HCT116 (cell line): ENCODE data around the gene DENND4C. TPM values are rescaled to one million over a fixed set of nuclear protein-coding genes. Genes with fewer than 3 reads are reported as not detected.

Experiments used
- ATAC-seq: fragments of 200-7000 bp; cut with Tn5 transposase; 2 replicates; pipeline ENCODE4 v1.9.1; 2020; ENCODE audit warnings: mild to moderate bottlenecking, moderate library complexity
- BruUV-seq: library from RNA; stranded (reverse); fragments of 400-500 nt; replicated peaks from 2 replicates; lab custom pipeline; 2021; lab: Mats Ljungman, UMichigan
- CTCF ChIA-PET: fragments of 300-600 bp; sonication (Branson Sonifier 250); formaldehyde crosslinking; loops from one replicate; lab custom pipeline; 2021; ENCODE audit warnings: antibody characterized with exemption; lab: Charles Lee
- POLR2A ChIA-PET: fragments of 300-600, 350-600 bp; sonication (Branson Sonifier 250); formaldehyde crosslinking; loops from one replicate; lab custom pipeline; 2021; ENCODE audit warnings: antibody characterized with exemption; lab: Charles Lee
- RAD21 ChIA-PET, 2 experiments: fragments of 300-600 bp; sonication (Branson Sonifier 250); formaldehyde crosslinking; loops; one replicate each; lab custom pipeline; 2023; ENCODE audit warnings: low total read pairs in 2 of 2; ENCODE audit not compliant: uncharacterized antibody in 2 of 2, unreplicated experiment in 2 of 2, low non-redundant PET in 1 of 2; lab: Charles Lee
- DNase-seq: peaks from one replicate; pipeline ENCODE4 v3.0.0-alpha.2; 2010; ENCODE audit warnings: low read depth, low spot score
- H2AFZ ChIP-seq: fragments of 200-600 bp; shearing (Covaris generic), sonication (generic); 2 replicates; pipeline ENCODE4 v1.6.1; 2017; ENCODE audit warnings: low read depth, mixed run types, mixed read lengths, antibody characterized with exemption, low read length; ENCODE audit not compliant: poor library complexity, severe bottlenecking
- H3K27ac ChIP-seq: 2 replicates; pipeline ENCODE4 v1.5.1; 2012; ENCODE audit warnings: low read depth, low read length
- H3K27me3 ChIP-seq: fragments of 200-600 bp; sonication (generic); 2 replicates; pipeline ENCODE4 v1.6.1; 2016; ENCODE audit warnings: mixed run types, low read length, mixed read lengths; ENCODE audit not compliant: insufficient read depth
- H3K36me3 ChIP-seq, 2 experiments: fragments of 200-500 bp in 1 of 2; fragments of 200-600 bp in 1 of 2; sonication (Bioruptor generic) in 1 of 2; sonication (generic) in 1 of 2; 2 replicates each; pipeline versions ENCODE4 v1.5.1 to v1.6.1; 2014 to 2016; ENCODE audit warnings: low read length in 2 of 2, inconsistent platforms in 1 of 2, mixed read lengths in 1 of 2, mixed run types in 1 of 2; ENCODE audit not compliant: insufficient read depth in 2 of 2, control insufficient read depth in 1 of 2
- H3K4me1 ChIP-seq, 2 experiments: fragments of 200-600 bp in 1 of 2; sonication (generic) in 1 of 2; 2 replicates each; pipeline versions ENCODE4 v1.5.1 to v1.6.1; 2012 to 2017; ENCODE audit warnings: low read length in 2 of 2, inconsistent platforms in 1 of 2, mild to moderate bottlenecking in 1 of 2, mixed read lengths in 1 of 2, mixed run types in 1 of 2, moderate library complexity in 1 of 2; ENCODE audit not compliant: insufficient read depth in 2 of 2, control insufficient read depth in 1 of 2
- H3K4me2 ChIP-seq: fragments of 200-600 bp; sonication (generic); 2 replicates; pipeline ENCODE4 v1.6.1; 2017; ENCODE audit warnings: mixed run types, low read length, mixed read lengths
- H3K4me3 ChIP-seq, 2 experiments: fragments of 200-600 bp in 1 of 2; sonication (generic) in 1 of 2; replicated peaks in 1 of 2; 2 replicates each; pipeline ENCODE4 v1.5.1; 2011 to 2016; ENCODE audit warnings: low read length in 2 of 2, control low read depth in 1 of 2, low read depth in 1 of 2, mild to moderate bottlenecking in 1 of 2, mixed read lengths in 1 of 2, mixed run types in 1 of 2
- H3K79me2 ChIP-seq: fragments of 200-600 bp; sonication (generic); 2 replicates; pipeline ENCODE4 v1.6.1; 2017; ENCODE audit warnings: mild to moderate bottlenecking, mixed run types, low read length, moderate library complexity, mixed read lengths; ENCODE audit not compliant: insufficient read depth
- H3K9ac ChIP-seq: fragments of 200-600 bp; sonication (generic); 2 replicates; pipeline ENCODE4 v1.6.1; 2016; ENCODE audit warnings: low read length, mixed read lengths
- H3K9me2 ChIP-seq: fragments of 200-600 bp; sonication (generic), shearing (Covaris generic); 2 replicates; pipeline ENCODE4 v1.6.1; 2017; ENCODE audit warnings: mixed run types, mild to moderate bottlenecking, moderate library complexity; ENCODE audit not compliant: insufficient read depth
- H3K9me3 ChIP-seq, 2 experiments: fragments of 200-500 bp in 1 of 2; fragments of 200-600 bp in 1 of 2; sonication (Bioruptor generic) in 1 of 2; sonication (generic) in 1 of 2; 2 replicates each; pipeline ENCODE4 v1.6.1; 2014 to 2017; ENCODE audit warnings: low read length in 2 of 2, mixed read lengths in 2 of 2, inconsistent platforms in 1 of 2, low read depth in 1 of 2, mild to moderate bottlenecking in 1 of 2, mixed run types in 1 of 2, moderate library complexity in 1 of 2; ENCODE audit not compliant: control insufficient read depth in 1 of 2, insufficient read depth in 1 of 2
- H4K20me1 ChIP-seq: fragments of 200-600 bp; sonication (generic), shearing (Covaris generic); 2 replicates; pipeline ENCODE4 v1.6.1; 2017; ENCODE audit warnings: mixed run types, mild to moderate bottlenecking, moderate library complexity; ENCODE audit not compliant: insufficient read depth
- CBX3 ChIP-seq: IDR thresholded peaks from 2 replicates; pipeline ENCODE4 v1.6.1; 2012; ENCODE audit warnings: low read depth
- SIN3A ChIP-seq: IDR thresholded peaks from 2 replicates; pipeline ENCODE4 v1.6.1; 2012; ENCODE audit warnings: low read depth
- intact Hi-C: fragments of 100-400 bp; cut with micrococcal nuclease; formaldehyde crosslinking; loops from 2 replicates; pipeline ENCODE4 v1.10.0; 2022
- total RNA-seq: library from RNA; stranded (reverse); gene quantifications from one replicate; pipeline ENCODE4 v1.2.1, GENCODE V29; 2021; ENCODE audit not compliant: unreplicated experiment

The DENND4C gene
- total RNA-seq, 1 experiment from 2014 or later = 20.9 TPM

DNA sequence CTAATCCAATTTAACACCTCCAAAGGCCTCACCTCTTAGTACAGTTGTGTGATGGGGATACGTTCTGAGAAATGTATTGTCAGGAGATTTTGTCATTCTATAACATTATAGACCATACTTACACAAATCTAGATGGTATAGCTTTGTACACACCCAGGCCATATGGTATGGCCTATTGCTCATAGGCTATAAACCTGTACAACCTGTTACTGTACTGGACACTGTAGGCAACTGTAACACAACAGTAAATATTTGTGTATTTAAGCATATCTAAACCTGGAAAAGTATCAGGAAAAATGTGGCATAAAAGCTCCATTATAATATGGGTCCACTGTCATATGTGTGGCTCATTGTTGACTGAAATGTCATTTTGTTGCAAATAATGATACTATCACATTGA is 190.4 kb downstream of the DENND4C start:
- Histone ChIP-seq H3K9me2 (no peaks in the 10 kb centered on the region), H3K36me3 (no peaks in the 10 kb centered on the region), H2AFZ (no peak overlapping the region), H3K4me1 (no peaks in the 10 kb centered on the region), H3K4me2 (no peak overlapping the region), H3K9me3 (no peaks in the 10 kb centered on the region), H3K27ac (no peak overlapping the region), H3K27me3 (no peaks in the 10 kb centered on the region), H3K4me3 (no peak overlapping the region), H4K20me1 (no peaks in the 10 kb centered on the region), H3K79me2 (no peaks in the 10 kb centered on the region), H3K9ac (no peak overlapping the region)
- no TSS peak for BruUV-seq
- POLR2A ChIA-PET = no interaction called here
- CTCF ChIA-PET = no interaction called here
- intact Hi-C loops = no loop called here
- no peak for ATAC-seq
- RAD21 ChIA-PET = no interaction called here
- no peak for TF ChIP-seq CBX3
- TF ChIP-seq SIN3A = no peak
- DNase-seq = no peak

Other genes starting within 250 kb of the DENND4C start
- gene SAXO1, start 197.5 kb upstream of the DENND4C start, total RNA-seq = not detected
- gene RRAGA, start 181.3 kb upstream of the DENND4C start, total RNA-seq = 47.3 TPM
- 28.8 TPM for gene HAUS6, start 127.8 kb upstream of the DENND4C start, total RNA-seq
- gene PLIN2, start 103.2 kb upstream of the DENND4C start, total RNA-seq = 18.4 TPM
- 2,712 TPM for gene RPS6, start 149.5 kb downstream of the DENND4C start, total RNA-seq
- 4.3 TPM for gene ACER2, start 178.3 kb downstream of the DENND4C start, total RNA-seq